NOMO-1 treated with dmso at 0.1 percent for 144 hours (cell line): Measurements from ENCODE around the gene NAGPA.
"Not testable (repeated sequence)": the region's sequence is repeated elsewhere in the genome, so short reads cannot be mapped to it uniquely, and the experiment has no call there.

Source experiments
- DNase-seq: peaks from one replicate; lab custom pipeline; 2025; ENCODE audit not compliant: unreplicated experiment; lab: John Stamatoyannopoulos, UW

NAGPA gene

GRCh38 chr16:5062790-5063765 lies 29.3 kb upstream of the NAGPA start:
- DNase-seq: no peak

- DNase-seq: no peak
Observed at GRCh38 chr16:5062051-5062450, 28.3 kb upstream of the NAGPA start.

- no peak for DNase-seq
Observed at GRCh38 chr16:5060073-5060641, 26.4 kb upstream of the NAGPA start.

GRCh38 chr16:5059386-5060072 lies 25.8 kb upstream of the NAGPA start:
- no peak for DNase-seq

- no peak for DNase-seq
Observed at GRCh38 chr16:5058476-5058875, 24.7 kb upstream of the NAGPA start.

GRCh38 chr16:5056352-5056751 lies 22.6 kb upstream of the NAGPA start:
- peak; percentile 8 for DNase-seq

GRCh38 chr16:5054876-5055865 lies 21.4 kb upstream of the NAGPA start:
- no peak for DNase-seq

- DNase-seq: no peak
Observed at GRCh38 chr16:5046914-5047313, 13.2 kb upstream of the NAGPA start.

- DNase-seq: no peak
Observed at GRCh38 chr16:5045499-5046115, 11.9 kb upstream of the NAGPA start.

GRCh38 chr16:5044581-5044980 lies 10.8 kb upstream of the NAGPA start:
- DNase-seq: not testable (repeated sequence)

- no peak for DNase-seq
Observed at GRCh38 chr16:5044011-5044540, 10.3 kb upstream of the NAGPA start.

GRCh38 chr16:5042574-5043171 lies 8.9 kb upstream of the NAGPA start:
- DNase-seq: no peak

GRCh38 chr16:5041600-5042133 lies 7.9 kb upstream of the NAGPA start:
- DNase-seq: no peak

- no peak for DNase-seq
Observed at GRCh38 chr16:5040451-5040850, 6.7 kb upstream of the NAGPA start.

- no peak for DNase-seq
Observed at GRCh38 chr16:5036228-5037156, 2.8 kb upstream of the NAGPA start.

GRCh38 chr16:5035909-5036227 lies 2.1 kb upstream of the NAGPA start:
- no peak for DNase-seq

GRCh38 chr16:5034167-5034523 lies 410 bp upstream of the NAGPA start:
- DNase-seq: no peak

GRCh38 chr16:5032748-5033167 lies 977 bp downstream of the NAGPA start:
- DNase-seq: no peak
